Epithelial cell of proximal tubule (primary cell): ENCODE data around the gene SUCLG1. TPM values are rescaled to one million over a fixed set of nuclear protein-coding genes. Genes with fewer than 3 reads are reported as not detected.
"Not testable (repeated sequence)": the region's sequence is repeated elsewhere in the genome, so short reads cannot be mapped to it uniquely, and the experiment has no call there.

Experiments used
- DNase-seq: peaks from one replicate; pipeline ENCODE4 v3.0.0-alpha.2; 2011; ENCODE audit warnings: low read depth
- H3K4me3 ChIP-seq: 2 replicates; pipeline ENCODE4 v1.5.1; 2011; ENCODE audit warnings: low read depth, mild to moderate bottlenecking, low read length
- total RNA-seq: library from RNA; depleted of rRNA; stranded (reverse); fragments of >200 nt; gene quantifications from 2 replicates; pipeline ENCODE4 v1.2.3, GENCODE V29; 2015
- TF ChIP-seq, protein P1 (sequence below): conservative IDR thresholded peaks from 2 replicates; pipeline ENCODE4 v1.5.1; 2012; ENCODE audit warnings: low read depth, mild to moderate bottlenecking, low read length

The SUCLG1 gene
- total RNA-seq, 1 donor from 2014 or later = 52.6 TPM

DNA sequence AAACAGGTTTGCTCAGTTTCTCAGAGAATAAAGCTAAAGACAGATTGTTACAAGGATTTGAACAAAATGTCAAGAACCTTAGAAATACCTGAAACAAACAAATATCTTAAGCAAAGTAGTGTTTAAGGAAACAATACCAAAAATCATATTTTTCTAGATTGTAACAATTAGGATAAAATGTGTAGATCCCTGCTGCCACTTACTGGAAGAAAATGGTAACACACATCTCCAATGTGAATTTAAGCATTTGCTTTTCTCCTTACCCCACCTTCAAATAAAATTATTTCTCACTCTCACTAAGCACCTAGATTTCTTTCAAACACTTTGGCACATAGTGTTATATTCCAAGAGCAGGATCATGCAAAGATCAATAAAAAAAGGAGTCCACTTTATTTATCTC lies 34.9 kb downstream of the SUCLG1 start:
- no peak overlapping the region for H3K4me3 ChIP-seq
- DNase-seq = no peak
- TF ChIP-seq, protein P1, sequence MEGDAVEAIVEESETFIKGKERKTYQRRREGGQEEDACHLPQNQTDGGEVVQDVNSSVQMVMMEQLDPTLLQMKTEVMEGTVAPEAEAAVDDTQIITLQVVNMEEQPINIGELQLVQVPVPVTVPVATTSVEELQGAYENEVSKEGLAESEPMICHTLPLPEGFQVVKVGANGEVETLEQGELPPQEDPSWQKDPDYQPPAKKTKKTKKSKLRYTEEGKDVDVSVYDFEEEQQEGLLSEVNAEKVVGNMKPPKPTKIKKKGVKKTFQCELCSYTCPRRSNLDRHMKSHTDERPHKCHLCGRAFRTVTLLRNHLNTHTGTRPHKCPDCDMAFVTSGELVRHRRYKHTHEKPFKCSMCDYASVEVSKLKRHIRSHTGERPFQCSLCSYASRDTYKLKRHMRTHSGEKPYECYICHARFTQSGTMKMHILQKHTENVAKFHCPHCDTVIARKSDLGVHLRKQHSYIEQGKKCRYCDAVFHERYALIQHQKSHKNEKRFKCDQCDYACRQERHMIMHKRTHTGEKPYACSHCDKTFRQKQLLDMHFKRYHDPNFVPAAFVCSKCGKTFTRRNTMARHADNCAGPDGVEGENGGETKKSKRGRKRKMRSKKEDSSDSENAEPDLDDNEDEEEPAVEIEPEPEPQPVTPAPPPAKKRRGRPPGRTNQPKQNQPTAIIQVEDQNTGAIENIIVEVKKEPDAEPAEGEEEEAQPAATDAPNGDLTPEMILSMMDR = peak; percentile 52

DNA sequence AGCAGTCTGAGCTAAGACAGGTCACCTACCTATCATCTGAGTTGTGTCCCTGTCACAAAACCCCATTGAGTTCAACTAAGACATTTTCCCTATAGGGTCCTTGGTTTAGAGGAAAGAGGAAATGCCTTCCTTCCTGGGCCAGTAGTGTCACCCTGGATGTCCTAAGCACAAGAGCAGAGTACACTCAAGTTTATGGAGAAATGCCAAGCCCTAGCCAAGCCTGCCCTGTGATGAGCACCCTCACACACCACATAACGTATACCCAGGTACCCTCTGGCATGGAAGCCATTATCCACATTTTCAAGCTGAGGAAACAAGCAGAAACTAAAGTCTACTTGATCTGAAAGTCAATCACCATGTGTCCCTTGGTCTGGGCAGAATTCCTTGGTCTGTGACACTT lies 37.3 kb downstream of the SUCLG1 start:
- H3K4me3 ChIP-seq = no peak overlapping the region
- DNase-seq = no peak
- TF ChIP-seq, protein P1 = no peak

DNA sequence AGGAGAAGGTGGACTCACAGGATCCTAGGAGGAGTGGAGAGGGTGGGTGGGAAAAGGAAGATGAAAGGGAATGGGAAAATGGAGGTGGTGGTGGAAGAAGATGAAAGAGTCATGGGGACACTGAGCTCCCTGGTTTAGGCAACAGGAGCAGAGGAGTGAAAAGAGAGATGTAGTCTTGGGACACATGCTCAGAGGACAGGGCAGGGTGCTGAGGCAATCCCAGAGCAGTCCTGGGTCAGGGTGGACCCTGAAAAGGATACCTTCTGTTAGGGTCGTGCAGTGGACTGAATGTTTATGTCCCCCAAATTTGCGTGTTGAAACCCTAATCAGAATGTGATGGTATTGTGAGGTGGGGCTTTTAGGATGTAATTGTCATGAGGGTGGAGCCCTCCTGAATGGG lies 37.9 kb downstream of the SUCLG1 start:
- DNase-seq = no peak
- H3K4me3 ChIP-seq = no peak overlapping the region
- TF ChIP-seq, protein P1 = no peak

DNA sequence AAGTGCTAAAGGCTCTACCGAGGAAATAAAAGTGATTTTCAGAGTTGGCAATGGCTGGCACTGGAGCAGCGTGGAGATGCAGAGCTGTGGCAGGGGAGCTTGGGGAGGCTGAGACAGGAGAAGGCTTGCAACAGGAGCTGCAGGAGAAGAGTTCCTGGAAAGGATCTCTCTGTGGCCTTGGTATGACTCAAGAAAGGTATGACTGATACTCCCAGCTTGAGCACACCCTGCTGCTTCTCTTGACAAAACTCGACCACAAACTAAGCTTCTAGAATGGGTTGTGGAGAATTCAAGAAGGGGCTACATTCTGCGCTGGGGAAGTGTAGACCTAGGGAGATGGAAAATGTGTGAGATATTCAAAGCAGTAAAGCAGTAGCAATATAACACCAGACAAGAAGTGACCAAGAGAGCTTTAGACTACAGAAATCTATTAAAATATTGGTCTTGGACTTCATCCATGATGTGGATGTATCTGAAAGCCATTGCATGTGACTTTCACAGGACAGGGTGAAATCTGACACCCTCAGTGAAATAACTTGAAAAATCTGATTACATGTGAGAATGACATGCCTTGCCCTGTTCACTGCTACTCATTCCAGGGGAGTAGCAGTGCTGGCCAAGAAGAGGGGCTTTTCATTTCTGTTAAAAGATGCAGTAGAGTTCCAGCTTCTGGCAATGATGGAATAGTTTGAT lies 41.5 kb downstream of the SUCLG1 start:
- DNase-seq = no peak
- H3K4me3 ChIP-seq = no peak overlapping the region
- TF ChIP-seq, protein P1 = no peak

DNA sequence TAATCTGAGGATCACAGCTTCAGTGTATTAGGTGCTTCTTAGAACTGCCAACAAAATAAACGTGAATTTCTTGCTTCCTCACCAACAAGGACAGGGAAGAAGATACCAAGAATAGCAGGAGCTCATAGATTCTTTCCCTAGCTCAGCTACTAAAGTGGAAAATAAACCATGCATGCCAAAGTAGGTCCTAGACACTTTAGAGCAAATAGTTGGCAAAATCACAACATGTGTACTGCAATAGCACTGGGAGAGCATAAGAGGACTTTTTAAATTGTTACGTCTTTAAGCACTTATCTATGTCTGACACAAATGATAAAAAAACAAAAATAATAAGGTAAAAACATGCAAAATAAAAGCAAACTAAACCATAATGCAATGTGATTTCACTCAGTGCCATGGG lies 49.5 kb downstream of the SUCLG1 start:
- TF ChIP-seq, protein P1 = no peak
- no peak for DNase-seq
- no peak overlapping the region for H3K4me3 ChIP-seq

DNA sequence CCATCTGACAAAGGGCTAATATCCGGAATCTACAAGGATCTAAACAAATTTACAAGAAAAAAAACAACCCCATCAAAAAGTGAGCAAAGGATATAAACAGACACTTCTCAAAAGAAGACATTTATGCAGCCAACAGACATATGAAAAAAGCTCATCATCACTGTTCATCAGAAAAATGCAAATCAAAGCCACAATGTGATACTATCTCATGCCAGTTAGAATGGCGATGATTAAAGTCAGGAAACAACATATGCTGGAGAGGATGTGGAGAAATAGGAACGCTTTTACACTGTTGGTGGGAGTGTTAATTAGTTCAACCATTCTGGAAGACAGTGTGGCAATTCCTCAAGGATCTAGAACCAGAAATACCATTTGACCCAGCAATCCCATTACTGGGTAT lies 57.0 kb downstream of the SUCLG1 start:
- not testable (repeated sequence) for H3K4me3 ChIP-seq, DNase-seq

DNA sequence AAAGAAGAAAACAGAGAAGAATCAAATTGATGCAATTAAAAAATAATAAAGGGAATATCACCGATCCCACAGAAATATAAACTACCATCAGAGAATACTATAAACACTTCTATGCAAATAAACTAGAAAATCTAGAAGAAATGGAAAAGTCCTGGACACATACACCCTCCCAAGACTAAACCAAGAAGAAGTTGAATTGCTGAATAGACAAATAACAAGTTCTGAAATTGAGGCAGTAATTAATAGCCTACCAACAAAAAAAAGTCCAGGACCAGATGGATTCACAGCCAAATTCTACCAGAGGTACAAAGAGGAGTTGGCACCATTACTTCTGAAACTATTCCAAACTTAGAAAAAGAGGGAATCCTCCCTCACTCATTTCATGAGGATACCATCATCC lies 59.2 kb downstream of the SUCLG1 start:
- DNase-seq, H3K4me3 ChIP-seq: not testable (repeated sequence)

DNA sequence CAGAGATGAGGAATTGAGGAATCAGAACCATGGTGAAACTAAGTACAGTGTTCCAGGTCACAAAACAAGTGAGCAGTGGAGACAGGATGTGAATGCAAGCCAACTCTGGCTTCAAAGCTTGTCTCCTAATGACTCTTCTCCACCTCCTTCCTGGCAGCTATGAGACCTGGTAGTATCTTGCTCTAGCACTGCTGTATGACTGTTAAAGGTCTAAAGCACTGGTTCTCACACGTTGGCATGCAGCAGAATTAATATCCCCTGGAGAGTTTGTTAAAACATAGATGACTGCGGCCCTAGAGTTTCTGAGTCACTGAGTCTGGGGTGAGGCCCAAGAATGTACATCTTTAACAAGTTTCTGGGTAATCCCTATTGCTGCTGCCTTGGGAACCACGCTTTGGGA lies 63.3 kb downstream of the SUCLG1 start:
- DNase-seq = no peak
- H3K4me3 ChIP-seq = no peak overlapping the region
- TF ChIP-seq, protein P1 = no peak
